HG03108 (cell line): Measurements from ENCODE around the gene CSNK1A1L.

Source experiments
- ATAC-seq: cut with Tn5 transposase; IDR thresholded peaks from one replicate; pipeline ENCODE4 v1.9.1; 2021; ENCODE audit warnings: moderate library complexity; ENCODE audit not compliant: unreplicated experiment

Gene CSNK1A1L

DNA sequence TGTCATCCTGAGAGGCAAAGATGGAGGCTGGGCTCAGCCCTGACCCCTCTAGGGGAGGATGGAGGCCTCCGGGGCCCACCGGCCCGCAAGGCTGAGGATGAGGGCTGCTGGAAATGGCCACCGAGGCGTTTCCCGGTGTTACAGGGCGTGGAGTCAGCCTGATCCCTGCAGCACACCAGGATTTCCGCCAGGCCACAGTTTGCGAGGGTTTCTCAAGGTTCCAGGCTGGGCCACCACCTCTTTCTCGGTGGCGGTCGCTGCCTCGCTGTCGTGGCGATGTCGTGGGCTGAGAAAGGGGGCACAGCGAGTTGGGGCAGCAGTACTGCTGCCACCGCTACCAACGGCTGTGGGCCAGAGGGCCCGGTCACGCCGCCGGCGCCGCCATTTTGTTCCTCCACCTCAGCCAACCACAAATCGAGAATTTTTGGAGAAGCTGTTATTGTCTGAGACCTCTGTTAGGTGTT, at the start of gene CSNK1A1L:
Gene CSNK1A1L, minus strand, starts transcription at position 414 of the 464 bp plus-strand sequence. Its CDS starts 408 bp downstream, at position 6.
- no peak for ATAC-seq

DNA sequence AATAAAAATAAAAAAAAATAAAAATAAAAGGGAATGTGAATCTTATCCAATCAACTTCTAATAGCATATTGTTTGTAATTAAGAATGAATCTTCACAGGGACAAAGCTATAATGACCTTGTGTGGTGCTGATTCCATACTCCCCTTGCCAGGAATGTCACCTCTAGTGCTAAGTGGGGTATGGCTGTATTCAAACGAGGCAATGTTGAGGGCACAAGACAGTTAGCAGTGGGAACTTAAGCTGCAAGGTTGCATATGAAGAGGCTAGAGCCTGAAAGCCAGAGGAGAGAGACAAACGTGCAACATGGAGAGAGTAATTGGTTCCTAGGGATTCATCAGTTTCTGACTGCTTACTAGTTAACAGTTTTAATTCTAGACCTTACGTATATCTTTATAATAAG, 43.9 kb upstream of the CSNK1A1L start:
- ATAC-seq, result no peak

DNA sequence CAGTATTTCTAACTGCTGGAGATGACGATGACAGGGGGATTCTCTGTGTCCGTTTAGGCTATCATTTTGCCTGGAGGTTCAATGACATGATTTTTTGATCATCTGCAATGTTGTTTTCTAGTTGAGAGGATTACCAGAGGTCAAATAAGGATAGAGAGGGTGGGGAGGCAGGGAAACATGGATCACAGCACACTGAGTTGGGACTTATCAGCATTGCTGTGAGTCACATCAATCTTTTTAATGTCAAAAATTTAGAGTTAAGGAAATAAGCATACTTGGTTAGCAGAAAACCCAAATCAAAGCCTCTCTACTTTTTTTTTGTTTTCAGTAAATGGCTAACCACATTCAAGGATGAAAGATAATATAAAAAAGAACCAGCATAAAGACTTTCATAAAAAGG, 43.0 kb upstream of the CSNK1A1L start:
- no peak for ATAC-seq

DNA sequence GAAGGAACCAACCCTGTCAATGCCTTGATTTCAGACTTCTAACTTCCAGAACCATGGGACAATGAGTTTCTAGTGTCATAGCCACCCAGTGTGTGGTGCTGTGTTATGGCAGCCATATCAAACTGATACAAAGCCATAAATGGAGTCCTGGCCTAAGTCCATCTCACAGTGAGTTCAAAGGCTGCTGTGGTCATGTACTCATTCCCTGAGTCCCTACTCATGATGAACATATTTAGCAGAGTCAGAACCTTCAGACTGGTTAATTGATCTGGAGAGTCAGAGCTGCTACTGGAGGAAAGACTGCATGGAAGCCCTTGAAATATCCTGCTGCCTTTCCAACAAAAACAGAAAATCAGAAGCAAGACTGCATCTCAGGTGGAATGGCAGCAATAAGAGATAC, 39.2 kb upstream of the CSNK1A1L start:
- ATAC-seq, result no peak

DNA sequence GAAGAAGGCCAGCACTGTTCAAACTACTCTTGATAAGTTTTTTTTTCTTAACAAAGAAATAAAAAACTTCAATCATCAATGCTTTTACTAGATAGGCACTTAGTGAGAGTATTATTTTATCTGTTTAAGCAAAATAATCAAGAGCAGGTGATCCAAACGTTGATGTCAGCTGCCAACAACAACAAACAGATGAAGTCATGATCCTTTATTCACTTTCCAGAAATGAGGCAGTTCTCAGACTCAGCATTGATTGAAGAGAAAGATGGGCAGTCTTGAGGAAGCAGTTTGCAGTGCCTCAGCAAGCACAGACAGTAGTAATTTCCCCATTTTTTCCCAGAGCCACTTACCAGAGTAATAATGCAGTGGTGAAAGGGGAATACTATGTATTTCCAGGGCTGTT, 38.4 kb upstream of the CSNK1A1L start:
- no peak for ATAC-seq

DNA sequence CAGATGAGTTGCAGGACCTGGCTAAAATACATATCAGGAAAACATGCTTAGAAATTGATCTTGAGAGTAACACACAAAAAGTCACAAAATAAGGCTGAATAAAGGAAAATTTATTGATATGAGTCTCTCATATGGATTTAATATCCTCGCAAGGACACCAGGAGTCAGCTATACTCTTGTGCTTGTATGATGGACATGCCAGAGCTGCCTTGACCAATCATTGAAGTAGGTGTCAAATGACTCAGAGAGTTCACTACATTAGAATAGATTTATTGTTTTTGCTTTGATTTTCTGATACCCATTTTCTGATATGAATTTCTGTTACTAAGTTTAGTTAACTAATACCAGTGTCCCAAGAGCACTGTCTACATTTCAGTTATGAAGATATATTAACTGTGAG, 37.4 kb upstream of the CSNK1A1L start:
- ATAC-seq, result no peak

DNA sequence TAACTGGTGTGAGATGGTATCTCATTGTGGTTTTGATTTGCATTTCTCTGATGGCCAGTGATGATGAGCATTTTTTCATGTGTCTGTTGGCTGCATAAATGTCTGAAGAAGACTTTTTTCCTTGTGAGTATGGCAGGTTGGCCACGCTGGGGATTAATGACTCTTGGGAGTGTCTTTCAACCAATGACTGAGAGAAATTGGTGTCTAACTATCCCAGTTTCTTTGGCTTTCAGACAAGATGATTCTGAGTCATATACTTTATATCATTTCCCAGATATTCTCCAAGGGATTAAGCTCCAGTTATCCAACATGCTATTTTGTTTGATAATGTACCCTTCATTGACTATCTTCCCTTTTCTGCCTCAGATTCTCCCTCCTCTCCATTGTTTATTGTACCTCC, 35.5 kb upstream of the CSNK1A1L start:
- no peak for ATAC-seq

DNA sequence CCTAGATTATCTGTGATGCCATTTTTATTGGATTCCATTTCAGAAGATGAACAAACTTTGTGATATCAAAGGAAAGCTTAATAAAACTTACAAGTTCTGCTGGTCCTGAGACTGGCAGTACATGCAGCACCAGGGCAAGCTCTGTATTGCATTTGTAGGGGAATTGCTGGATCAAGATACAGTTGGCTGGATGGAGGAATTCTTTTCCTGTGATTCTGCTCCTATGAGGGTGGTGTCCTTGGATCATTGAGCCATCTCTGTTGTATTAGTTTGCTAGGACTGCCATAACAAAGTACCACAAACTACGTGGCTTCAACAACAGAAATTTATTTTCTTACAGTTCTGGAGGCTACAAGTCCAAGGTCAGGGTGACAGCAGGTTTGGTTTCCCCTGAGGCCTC, 33.9 kb upstream of the CSNK1A1L start:
- no peak for ATAC-seq

DNA sequence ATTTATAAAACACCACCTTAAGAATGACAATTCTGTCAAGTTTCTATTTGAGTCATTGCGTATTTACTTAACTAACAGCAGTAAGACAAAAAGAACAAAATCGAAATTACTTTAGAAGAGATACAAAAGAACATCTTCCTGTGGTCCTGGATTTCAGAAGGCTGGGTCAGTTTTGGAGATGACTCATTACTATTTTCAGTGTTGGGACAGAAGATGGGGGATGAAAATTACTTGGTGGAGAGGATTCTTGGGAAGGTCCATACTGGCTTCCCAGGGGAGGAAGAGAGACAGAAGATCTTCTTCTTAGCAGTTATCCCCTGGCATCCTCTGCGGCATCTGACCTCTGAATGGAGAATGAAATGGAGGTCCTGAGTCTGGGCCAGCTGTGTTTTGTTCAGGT, 33.5 kb upstream of the CSNK1A1L start:
- no peak for ATAC-seq

DNA sequence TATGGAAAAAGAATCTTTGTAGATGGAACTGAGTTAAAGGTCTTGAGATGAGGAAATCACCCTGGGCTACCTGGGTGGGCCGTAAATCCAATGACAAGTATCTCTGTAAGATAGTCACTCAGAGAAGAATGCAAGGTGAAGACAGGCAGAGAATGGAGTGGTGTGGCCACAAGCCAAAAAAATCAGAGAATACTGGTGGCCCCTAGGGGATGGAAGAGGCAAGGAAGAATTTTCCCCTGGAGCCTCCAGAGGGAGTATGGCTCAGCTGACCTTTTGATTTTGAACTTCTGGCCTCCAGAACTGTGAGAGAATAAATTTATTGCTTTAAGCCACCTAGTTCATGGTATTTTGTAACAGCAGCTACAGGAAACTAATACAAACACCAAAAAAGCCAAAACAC, 32.7 kb upstream of the CSNK1A1L start:
- no peak for ATAC-seq

DNA sequence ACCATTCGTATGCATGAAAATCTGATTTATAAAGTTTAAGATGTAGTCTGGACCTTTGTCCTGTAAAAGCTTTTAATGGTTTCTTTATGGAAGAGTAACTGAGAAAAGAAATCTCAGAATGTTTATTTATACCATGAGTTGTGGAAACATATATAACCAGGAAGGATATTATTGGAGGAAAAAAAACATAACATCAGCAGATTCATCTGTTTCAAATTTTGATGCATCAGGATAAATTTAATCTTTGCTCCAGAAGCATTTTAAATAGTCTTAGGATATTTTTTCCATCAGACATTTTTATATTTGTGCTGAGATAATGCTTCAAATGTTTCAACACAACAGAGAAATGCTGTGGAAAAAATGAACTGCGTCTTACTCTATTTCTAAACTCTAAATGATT, 31.2 kb upstream of the CSNK1A1L start:
- no peak for ATAC-seq

DNA sequence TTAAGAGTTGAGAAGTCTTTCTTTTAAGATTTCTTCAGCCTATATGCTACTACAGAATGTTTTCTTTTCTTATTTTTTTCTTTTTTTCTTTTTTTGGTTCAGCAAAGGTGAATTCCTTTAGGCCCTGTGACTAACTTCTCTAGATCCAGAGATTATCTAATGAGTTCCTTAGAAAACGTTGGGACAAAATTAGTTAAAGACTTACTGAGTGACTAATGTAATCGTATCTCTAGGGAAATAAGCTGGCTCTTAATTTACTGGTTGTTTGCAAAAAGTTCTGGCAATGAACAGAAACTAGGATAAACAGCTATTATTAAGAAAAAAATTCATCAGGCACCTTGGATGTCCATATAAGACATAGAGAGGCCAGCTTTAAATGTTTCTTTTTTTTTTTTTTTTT, 30.7 kb upstream of the CSNK1A1L start:
- no peak for ATAC-seq

DNA sequence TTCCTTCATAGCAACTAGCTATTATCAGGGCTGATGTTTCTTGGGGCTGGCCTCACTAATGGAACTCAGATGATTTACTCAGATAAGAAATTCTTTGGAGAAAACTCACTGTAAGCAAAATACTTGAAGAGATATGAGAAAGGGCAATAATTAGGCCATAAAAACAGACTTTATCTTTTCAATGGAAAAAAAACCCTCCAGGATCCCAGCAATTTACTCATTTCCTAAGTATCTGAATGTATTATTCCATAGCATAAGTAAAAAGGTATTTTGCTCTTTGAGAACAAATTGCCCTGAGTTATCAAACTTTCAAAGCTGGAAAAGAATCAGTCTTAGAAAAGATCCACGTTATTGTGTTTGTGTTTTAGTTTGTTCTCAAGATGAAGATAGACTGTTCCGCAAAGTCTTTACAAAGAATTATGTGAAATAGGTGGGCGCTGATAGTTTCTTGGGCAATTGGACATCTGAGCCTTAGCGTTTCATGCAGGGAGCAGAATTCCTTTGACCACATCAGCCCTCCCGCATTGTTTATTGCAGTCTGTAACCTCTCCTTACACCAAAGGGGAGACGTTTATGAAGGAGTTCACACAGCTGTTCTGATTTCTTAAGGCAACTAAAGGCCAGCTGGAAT, 29.1 kb upstream of the CSNK1A1L start:
- no peak for ATAC-seq

DNA sequence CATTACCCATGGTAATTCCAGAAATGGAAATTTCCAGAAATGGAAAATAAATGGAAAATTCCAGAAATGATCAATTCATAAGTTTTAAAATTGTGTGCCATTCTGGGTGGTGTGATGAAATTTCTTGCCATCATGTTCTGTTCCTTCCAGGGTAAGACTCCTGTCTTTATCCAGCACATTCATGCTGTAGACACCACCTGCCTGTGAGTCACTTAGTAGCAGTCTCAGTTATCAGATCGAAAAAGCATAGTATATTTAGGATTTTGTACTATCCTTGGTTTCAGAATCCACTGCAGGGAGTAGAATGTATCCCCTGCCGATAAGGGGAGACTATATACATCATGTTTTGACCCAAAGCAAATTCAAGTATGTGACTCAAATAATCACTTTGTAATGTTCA, 26.7 kb upstream of the CSNK1A1L start:
- ATAC-seq, result no peak

DNA sequence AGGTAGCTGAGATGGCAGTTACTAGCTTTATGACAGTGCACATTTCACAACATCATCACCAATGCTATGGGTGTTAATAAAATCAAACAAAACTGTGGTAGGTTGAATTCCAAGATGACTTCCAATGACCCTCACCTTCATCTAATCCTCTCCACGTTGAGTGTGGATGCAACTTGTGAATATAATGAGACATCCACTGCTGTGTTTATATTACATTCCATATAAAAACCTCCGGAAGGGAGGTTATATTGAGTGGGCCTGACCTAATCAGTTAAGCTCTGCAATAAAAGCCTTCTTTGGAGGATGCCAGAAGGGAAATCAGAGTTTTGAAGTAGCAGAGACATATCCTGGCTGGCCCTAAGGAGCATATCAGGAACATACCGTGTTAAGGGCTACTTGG, 25.6 kb upstream of the CSNK1A1L start:
- no peak for ATAC-seq

DNA sequence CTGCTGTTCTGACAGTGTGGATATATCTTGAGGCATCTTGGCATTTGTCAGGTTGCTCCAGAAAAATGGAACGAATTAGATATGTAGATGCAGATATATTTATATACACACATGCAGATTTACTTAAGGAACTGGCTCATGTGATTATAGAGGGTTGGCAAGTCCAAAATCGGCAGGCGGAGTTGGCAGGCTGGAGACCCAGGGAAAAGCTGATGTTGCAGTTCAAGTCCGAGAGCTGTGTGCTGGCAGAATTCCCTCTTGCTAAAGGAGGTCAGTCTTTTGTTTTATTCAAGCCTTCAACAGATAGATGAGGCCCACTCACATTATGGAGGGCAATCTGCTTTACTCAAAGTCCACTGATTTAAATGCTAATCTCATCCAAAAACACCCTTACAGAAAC, 24.4 kb upstream of the CSNK1A1L start:
- no peak for ATAC-seq

DNA sequence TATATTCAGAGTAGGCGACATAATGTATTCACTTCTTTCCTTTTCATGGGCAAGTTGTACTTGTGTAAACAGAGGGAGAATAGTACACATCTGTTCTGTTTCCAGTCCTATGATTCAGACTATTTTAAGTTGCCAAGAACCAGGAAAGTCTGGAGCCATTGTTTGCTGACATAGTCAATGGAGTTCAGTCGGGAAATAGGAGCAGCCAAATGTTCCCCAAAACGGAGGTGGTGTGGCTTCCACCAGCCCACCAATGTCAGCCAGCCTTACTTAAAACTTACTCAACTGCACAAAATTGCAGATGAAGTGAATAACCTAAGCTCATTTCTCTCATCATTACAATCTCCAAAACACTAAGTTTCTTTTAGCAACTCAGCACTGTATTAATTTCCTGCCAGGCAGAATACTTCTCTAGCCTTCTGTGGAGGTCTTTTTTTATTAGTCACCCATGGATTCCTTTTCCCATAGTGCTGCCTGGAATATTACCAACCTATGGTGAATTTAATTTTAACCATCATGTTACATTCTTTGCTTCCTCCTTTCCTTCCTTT, 22.3 kb upstream of the CSNK1A1L start:
- ATAC-seq, result no peak

DNA sequence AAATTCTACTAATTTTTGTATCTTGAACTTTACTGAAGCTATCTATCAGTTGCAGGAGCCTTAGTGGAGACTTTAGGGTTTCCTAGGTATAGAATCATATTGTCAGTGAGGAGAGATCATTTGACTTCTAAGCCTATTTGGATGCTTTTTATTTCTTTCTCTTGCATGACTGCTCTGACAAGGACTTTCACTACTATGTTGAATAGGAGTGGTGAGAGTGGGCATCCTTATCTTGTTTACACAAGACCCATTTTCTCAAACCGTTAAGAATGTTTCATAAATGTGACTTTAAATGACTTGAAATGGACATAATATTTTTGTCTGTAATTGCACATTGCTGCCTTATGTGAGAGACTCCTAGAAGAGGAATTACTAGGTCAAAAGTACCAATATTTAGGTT, 17.9 kb upstream of the CSNK1A1L start:
- ATAC-seq, result no peak

DNA sequence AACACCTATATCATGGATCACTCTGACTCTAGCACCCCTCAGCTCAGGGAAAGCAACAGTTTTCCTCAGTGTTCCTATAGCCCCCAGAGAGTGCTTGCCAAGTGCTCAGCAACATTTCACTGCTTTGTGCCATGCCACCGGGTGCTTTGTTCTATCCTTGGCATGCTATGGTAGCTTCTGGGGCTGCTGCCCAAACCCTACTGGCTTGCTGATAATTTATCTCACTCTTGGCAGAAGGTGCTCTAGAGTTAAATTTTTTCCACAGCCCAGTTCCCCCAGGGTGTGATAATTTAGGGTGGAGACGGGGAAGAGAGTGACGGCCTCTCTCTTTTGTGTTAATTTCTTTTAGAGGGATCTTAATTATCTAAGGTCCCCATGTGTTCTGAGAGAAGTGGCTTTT, 12.6 kb upstream of the CSNK1A1L start:
- no peak for ATAC-seq

DNA sequence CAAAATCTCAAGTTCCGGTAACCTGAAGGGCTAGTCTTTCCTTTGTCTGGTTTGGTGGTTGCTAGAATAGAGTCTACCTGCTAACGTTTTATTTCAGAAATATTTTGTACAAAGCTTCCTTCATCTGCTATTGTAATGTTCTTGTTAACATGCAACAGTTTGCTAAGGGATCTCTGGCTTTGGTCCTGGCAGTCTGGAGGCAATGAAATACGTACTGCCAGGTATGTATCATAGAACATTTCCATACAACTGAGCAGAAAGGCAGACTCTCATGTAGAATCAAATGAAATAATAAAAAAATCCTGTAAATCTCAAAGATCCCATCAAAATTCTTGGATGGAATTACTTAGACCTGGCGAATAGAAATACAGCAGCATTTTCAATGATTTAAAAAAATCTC, 8.8 kb upstream of the CSNK1A1L start:
- ATAC-seq, result no peak

DNA sequence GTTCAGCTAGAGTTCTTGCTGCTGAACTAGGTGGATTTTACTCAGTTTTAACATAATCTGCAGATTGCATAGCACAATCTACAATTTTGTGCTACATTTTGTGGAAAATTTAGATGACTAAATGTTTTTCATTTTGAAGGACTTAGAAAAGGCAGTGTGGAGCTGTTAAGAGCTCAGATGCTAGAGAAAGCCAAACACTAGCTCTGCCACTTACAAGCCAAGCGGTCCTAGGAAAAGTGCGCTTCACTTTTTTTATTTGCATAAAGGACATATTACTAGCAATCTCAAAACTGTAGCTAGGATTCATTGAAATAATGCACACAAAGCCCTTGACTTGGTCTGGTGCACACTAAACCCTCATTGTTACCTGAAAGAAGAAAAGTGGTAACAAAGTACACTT, 8.1 kb upstream of the CSNK1A1L start:
- ATAC-seq, result no peak

DNA sequence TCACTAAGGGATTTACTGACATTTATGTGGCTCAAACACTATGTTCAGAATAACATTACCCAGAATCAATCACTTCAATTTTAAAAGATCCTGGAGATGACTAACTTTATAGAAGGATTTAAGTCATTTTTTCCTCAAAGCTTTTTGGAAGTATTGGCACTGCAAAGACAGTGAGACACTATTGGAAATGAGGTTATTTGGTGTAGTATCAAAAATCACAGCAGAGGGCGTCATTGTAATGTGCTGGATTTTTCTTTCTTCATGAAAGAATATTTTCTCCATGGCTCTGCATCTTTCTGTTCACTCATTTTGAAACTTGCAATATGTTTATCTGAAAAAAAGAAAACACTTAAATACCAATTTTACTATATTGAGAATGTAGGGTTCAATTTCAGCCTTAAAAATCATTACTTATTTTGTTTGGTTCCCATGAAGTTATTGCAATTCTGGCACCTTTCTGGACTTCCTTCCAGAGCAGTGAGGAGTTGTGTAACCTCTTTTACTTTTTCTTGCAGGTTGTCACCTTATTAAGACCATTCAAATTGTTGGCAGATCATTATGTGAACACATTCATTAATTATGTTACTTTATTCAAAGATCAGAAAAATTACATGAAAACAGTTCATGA, 3.7 kb upstream of the CSNK1A1L start:
- no peak for ATAC-seq

DNA sequence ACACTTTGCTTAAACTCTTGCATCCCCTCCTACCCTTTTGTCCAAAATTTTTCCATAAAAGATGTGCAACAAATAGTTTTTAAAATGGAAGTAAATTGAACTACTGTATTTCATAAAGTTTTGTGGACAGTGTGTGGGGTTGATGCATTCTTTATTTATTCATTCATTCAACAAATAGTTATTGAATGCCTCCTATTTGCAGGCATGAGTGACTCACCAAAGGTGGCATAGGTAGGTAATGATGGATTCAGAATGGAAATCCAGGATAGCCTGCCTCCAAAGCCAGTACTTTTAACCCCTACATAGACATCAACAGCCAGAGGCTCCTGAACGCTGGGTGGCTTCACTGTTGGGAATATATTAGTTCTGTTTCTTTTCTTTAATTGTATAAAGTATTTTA, 2.4 kb upstream of the CSNK1A1L start:
- ATAC-seq, result no peak
